HEK293 (cell line): Measurements from ENCODE around the gene KCNQ2.
"Not testable (repeated sequence)": the region's sequence is repeated elsewhere in the genome, so short reads cannot be mapped to it uniquely, and the experiment has no call there.

Experiments used
- CTCF ChIA-PET: fragments of 350-600 bp; formaldehyde crosslinking; extraction: SDS; loops from one replicate; lab custom pipeline; 2021; ENCODE audit warnings: antibody characterized with exemption; lab: Yijun Ruan, JAX
- POLR2A ChIA-PET: fragments of 300-600 bp; formaldehyde crosslinking; extraction: SDS; loops from one replicate; lab custom pipeline; 2020; ENCODE audit warnings: antibody characterized with exemption, inconsistent platforms; lab: Yijun Ruan, JAX
- H3K27ac ChIP-seq: fragments of 200-500 bp; sonication (Bioruptor generic); 2 replicates; pipeline ENCODE4 v1.5.1; 2014; ENCODE audit warnings: low read depth, low read length, control low read depth, inconsistent platforms; ENCODE audit errors: extremely low read depth
- H3K36me3 ChIP-seq, 2 experiments: fragments of 200-500 bp in 1 of 2; sonication (Bioruptor generic) in 1 of 2; 1 replicate in 1 of 2; 2 replicates in 1 of 2; pipeline ENCODE4 v1.5.1; 2014 to 2017; ENCODE audit warnings: inconsistent platforms in 2 of 2, low read length in 2 of 2; ENCODE audit not compliant: control insufficient read depth in 2 of 2, insufficient read depth in 1 of 2
- H3K4me1 ChIP-seq: fragments of 200-500 bp; sonication (Bioruptor generic); 2 replicates; pipeline ENCODE4 v1.5.1; 2014; ENCODE audit warnings: mild to moderate bottlenecking, low read length, inconsistent platforms; ENCODE audit not compliant: control insufficient read depth, insufficient read depth
- H3K4me3 ChIP-seq: 2 replicates; pipeline ENCODE4 v1.5.1; 2011; ENCODE audit warnings: low read depth, mild to moderate bottlenecking, control low read depth, low read length, moderate library complexity
- H3K9me3 ChIP-seq: fragments of 200-500 bp; sonication (Bioruptor generic); 2 replicates; pipeline ENCODE4 v1.5.1; 2014; ENCODE audit warnings: low read depth, low read length, inconsistent platforms; ENCODE audit not compliant: control insufficient read depth, insufficient read depth
- EGR2 ChIP-seq: fragments of 450-650 bp; formaldehyde crosslinking; IDR thresholded peaks from 2 replicates; pipeline ENCODE4 v1.5.1; 2016; ENCODE audit warnings: low read depth, missing biosample characterization, missing genetic modification characterization
- GLIS1 ChIP-seq: fragments of 450-650 bp; formaldehyde crosslinking; IDR thresholded peaks from 2 replicates; pipeline ENCODE4 v1.5.1; 2016; ENCODE audit warnings: missing biosample characterization, missing genetic modification characterization
- IKZF3 ChIP-seq: fragments of 450-650 bp; IDR thresholded peaks from 2 replicates; pipeline ENCODE4 v1.5.0; 2018; ENCODE audit warnings: missing biosample characterization, mild to moderate bottlenecking, missing genetic modification characterization, moderate library complexity
- PRDM1 ChIP-seq: fragments of 450-650 bp; formaldehyde crosslinking; IDR thresholded peaks from 2 replicates; pipeline ENCODE4; 2016; ENCODE audit warnings: missing biosample characterization, missing genetic modification characterization
- TCF7L2 ChIP-seq: IDR thresholded peaks from 2 replicates; pipeline ENCODE4 v1.6.1; 2011; ENCODE audit warnings: low read depth, mild to moderate bottlenecking, inconsistent platforms, low read length, moderate library complexity, borderline replicate concordance
- ZBTB7A ChIP-seq: fragments of 450-650 bp; formaldehyde crosslinking; IDR thresholded peaks from 2 replicates; pipeline ENCODE4 v1.5.1; 2016; ENCODE audit warnings: low read depth, missing biosample characterization, missing genetic modification characterization
- ZNF175 ChIP-seq: fragments of 450-650 bp; formaldehyde crosslinking; IDR thresholded peaks from 2 replicates; pipeline ENCODE4 v1.5.1; 2016; ENCODE audit warnings: missing biosample characterization, missing genetic modification characterization
- ZNF335 ChIP-seq: fragments of 450-650 bp; formaldehyde crosslinking; conservative IDR thresholded peaks from 2 replicates; pipeline ENCODE4 v1.5.1; 2016; ENCODE audit warnings: missing biosample characterization, missing genetic modification characterization
- ZNF530 ChIP-seq: fragments of 450-650 bp; formaldehyde crosslinking; IDR thresholded peaks from 2 replicates; pipeline ENCODE4 v1.5.1; 2016; ENCODE audit warnings: low read depth, missing biosample characterization, missing genetic modification characterization
- ZNF544 ChIP-seq: fragments of 450-650 bp; formaldehyde crosslinking; IDR thresholded peaks from 2 replicates; pipeline ENCODE4 v1.5.0; 2017; ENCODE audit warnings: missing biosample characterization, missing genetic modification characterization
- ZNF624 ChIP-seq: fragments of 450-650 bp; formaldehyde crosslinking; IDR thresholded peaks from 2 replicates; pipeline ENCODE4 v1.5.1; 2017; ENCODE audit warnings: missing biosample characterization, missing genetic modification characterization
- ZNF701 ChIP-seq: fragments of 450-650 bp; formaldehyde crosslinking; IDR thresholded peaks from 2 replicates; pipeline ENCODE4 v1.5.1; 2016; ENCODE audit warnings: missing biosample characterization, missing genetic modification characterization
- ZSCAN23 ChIP-seq: fragments of 450-650 bp; formaldehyde crosslinking; IDR thresholded peaks from 2 replicates; pipeline ENCODE4 v1.5.1; 2016; ENCODE audit warnings: missing biosample characterization, missing genetic modification characterization
- TF ChIP-seq, protein P1 (sequence below): fragments of 450-650 bp; formaldehyde crosslinking; IDR thresholded peaks from 2 replicates; pipeline ENCODE4 v1.5.1; 2016; ENCODE audit warnings: missing biosample characterization, missing genetic modification characterization, borderline replicate concordance
- TF ChIP-seq, protein P2 (sequence below): fragments of 450-650 bp; formaldehyde crosslinking; IDR thresholded peaks from 2 replicates; pipeline ENCODE4 v1.5.1; 2016; ENCODE audit warnings: missing biosample characterization, missing genetic modification characterization
- TF ChIP-seq, protein P3 (sequence below): fragments of 450-650 bp; formaldehyde crosslinking; IDR thresholded peaks from 2 replicates; pipeline ENCODE4 v1.5.1; 2016; ENCODE audit warnings: missing biosample characterization, missing genetic modification characterization
- TF ChIP-seq, protein P4 (sequence below): fragments of 450-650 bp; formaldehyde crosslinking; IDR thresholded peaks from 2 replicates; pipeline ENCODE4 v1.5.1; 2016; ENCODE audit warnings: missing biosample characterization, missing genetic modification characterization, low read depth

KCNQ2 gene

DNA sequence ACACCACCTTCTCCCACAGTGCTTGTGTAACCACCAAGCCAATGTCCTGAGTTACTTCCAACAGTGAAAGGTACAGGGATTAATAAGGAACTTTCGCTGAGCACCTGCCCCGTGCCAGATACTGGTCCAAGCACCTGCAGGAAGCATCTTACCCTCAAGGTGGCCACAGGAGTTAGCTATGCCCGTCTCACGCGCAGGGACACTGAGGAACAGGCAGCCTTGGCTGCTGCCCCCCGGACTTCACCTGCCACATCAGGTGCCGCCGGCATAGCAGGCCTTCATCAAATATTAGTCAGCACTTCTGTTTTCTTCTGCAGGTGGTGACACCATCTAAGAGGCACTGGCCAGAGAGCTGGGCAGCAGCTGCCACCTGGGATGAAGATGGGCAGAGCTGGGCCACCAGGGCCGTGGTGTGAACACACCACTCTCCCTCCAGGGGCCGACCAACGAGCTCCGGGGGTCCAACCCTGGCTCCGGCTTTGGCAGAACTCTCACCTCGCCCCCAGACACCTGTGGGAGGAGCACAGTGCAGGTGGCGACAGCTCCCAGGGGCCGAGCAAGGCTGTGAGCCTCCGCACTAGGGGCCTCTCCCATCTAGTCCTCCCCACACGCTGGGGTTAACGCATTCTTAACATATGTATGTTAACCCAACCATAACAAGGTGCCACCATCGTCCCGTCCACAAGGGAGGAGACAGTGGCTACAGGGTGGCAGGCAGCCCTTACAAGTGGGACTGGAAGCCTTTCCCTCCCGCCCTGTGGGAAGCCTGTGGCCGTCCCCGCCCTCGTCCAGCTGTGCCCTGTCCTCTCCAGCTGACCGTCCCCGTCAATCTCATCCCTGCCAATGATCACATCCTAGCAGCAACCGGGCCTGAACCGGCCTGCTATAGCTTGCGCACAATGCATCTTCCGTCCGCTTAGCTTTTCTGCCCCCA, 45.2 kb upstream of the KCNQ2 start:
- Histone ChIP-seq H3K27ac (no peak overlapping the region), H3K4me1 (no peaks in the 10 kb centered on the region), H3K4me3 (no peak overlapping the region), H3K36me3 (peaks cover 0 to 12% of the 10 kb centered on the region in 2 experiments; a peak in 1 of 3 replicates), H3K9me3 (no peaks in the 10 kb centered on the region)
- CTCF ChIA-PET: interaction anchor here (2.8 kb wide), 1 partner anchor 21 kb away, joined by 12 read pairs; no protein-coding TSS in a partner anchor
- TF ChIP-seq ZNF530: no peak
- TF ChIP-seq, protein P1, sequence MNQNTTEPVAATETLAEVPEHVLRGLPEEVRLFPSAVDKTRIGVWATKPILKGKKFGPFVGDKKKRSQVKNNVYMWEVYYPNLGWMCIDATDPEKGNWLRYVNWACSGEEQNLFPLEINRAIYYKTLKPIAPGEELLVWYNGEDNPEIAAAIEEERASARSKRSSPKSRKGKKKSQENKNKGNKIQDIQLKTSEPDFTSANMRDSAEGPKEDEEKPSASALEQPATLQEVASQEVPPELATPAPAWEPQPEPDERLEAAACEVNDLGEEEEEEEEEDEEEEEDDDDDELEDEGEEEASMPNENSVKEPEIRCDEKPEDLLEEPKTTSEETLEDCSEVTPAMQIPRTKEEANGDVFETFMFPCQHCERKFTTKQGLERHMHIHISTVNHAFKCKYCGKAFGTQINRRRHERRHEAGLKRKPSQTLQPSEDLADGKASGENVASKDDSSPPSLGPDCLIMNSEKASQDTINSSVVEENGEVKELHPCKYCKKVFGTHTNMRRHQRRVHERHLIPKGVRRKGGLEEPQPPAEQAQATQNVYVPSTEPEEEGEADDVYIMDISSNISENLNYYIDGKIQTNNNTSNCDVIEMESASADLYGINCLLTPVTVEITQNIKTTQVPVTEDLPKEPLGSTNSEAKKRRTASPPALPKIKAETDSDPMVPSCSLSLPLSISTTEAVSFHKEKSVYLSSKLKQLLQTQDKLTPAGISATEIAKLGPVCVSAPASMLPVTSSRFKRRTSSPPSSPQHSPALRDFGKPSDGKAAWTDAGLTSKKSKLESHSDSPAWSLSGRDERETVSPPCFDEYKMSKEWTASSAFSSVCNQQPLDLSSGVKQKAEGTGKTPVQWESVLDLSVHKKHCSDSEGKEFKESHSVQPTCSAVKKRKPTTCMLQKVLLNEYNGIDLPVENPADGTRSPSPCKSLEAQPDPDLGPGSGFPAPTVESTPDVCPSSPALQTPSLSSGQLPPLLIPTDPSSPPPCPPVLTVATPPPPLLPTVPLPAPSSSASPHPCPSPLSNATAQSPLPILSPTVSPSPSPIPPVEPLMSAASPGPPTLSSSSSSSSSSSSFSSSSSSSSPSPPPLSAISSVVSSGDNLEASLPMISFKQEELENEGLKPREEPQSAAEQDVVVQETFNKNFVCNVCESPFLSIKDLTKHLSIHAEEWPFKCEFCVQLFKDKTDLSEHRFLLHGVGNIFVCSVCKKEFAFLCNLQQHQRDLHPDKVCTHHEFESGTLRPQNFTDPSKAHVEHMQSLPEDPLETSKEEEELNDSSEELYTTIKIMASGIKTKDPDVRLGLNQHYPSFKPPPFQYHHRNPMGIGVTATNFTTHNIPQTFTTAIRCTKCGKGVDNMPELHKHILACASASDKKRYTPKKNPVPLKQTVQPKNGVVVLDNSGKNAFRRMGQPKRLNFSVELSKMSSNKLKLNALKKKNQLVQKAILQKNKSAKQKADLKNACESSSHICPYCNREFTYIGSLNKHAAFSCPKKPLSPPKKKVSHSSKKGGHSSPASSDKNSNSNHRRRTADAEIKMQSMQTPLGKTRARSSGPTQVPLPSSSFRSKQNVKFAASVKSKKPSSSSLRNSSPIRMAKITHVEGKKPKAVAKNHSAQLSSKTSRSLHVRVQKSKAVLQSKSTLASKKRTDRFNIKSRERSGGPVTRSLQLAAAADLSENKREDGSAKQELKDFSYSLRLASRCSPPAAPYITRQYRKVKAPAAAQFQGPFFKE: no peak
- TF ChIP-seq ZNF544 (tag by site-specific recombination): no peak
- TF ChIP-seq, protein P2, sequence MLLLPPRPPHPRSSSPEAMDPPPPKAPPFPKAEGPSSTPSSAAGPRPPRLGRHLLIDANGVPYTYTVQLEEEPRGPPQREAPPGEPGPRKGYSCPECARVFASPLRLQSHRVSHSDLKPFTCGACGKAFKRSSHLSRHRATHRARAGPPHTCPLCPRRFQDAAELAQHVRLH (tag by site-specific recombination): no peak
- TF ChIP-seq ZNF701 (tag by site-specific recombination): no peak
- TF ChIP-seq ZSCAN23: no peak
- TF ChIP-seq ZBTB7A (tag by site-specific recombination): no peak
- no peak for TF ChIP-seq IKZF3 (tag by site-specific recombination)
- no peak for TF ChIP-seq ZNF624 (tag by site-specific recombination)
- TF ChIP-seq, protein P3, sequence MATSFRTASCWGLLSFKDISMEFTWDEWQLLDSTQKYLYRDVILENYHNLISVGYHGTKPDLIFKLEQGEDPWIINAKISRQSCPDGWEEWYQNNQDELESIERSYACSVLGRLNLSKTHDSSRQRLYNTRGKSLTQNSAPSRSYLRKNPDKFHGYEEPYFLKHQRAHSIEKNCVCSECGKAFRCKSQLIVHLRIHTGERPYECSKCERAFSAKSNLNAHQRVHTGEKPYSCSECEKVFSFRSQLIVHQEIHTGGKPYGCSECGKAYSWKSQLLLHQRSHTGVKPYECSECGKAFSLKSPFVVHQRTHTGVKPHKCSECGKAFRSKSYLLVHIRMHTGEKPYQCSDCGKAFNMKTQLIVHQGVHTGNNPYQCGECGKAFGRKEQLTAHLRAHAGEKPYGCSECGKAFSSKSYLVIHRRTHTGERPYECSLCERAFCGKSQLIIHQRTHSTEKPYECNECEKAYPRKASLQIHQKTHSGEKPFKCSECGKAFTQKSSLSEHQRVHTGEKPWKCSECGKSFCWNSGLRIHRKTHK (tag by site-specific recombination): no peak
- no peak for TF ChIP-seq GLIS1 (tag by site-specific recombination)
- TF ChIP-seq, protein P4, sequence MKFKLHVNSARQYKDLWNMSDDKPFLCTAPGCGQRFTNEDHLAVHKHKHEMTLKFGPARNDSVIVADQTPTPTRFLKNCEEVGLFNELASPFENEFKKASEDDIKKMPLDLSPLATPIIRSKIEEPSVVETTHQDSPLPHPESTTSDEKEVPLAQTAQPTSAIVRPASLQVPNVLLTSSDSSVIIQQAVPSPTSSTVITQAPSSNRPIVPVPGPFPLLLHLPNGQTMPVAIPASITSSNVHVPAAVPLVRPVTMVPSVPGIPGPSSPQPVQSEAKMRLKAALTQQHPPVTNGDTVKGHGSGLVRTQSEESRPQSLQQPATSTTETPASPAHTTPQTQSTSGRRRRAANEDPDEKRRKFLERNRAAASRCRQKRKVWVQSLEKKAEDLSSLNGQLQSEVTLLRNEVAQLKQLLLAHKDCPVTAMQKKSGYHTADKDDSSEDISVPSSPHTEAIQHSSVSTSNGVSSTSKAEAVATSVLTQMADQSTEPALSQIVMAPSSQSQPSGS: no peak
- no peak for TF ChIP-seq TCF7L2
- TF ChIP-seq ZNF175 (tag by site-specific recombination): no peak
- no peak for TF ChIP-seq EGR2 (tag by site-specific recombination)
- POLR2A ChIA-PET: no interaction called here

DNA sequence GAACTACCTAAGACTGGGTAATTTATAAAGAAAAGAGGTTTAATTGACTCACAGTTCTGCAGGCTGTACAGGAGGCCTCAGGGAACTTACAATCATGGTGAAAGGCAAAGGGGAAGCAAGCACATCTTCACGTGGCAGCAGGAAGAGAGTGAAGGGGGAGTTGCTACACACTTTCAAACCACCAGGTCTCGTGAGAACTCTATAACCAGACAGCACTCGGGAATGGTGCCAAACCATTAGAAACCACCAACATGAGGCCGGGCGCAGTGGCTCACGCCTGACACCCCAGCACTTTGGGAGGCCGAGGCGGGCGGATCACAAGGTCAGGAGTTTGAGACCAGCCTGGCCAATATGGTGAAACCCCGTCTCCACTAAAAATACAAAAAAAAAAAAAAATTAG, 42.1 kb upstream of the KCNQ2 start:
- POLR2A ChIA-PET, CTCF ChIA-PET, H3K4me3 ChIP-seq, H3K27ac ChIP-seq, H3K9me3 ChIP-seq, H3K4me1 ChIP-seq, H3K36me3 ChIP-seq: not testable (repeated sequence)
- TF ChIP-seq PRDM1 (peak; percentile 51), ZNF335 (tag by site-specific recombination) (peak; percentile 65)
